Kidney tubule cell (primary cell): Measurements from ENCODE around the gene RALA.
"Not testable (repeated sequence)": the region's sequence is repeated elsewhere in the genome, so short reads cannot be mapped to it uniquely, and the experiment has no call there.

Experiments
- DNase-seq: peaks from one replicate; pipeline ENCODE4 v3.0.0-alpha.2; 2018; ENCODE audit warnings: low spot score

The RALA gene

DNA sequence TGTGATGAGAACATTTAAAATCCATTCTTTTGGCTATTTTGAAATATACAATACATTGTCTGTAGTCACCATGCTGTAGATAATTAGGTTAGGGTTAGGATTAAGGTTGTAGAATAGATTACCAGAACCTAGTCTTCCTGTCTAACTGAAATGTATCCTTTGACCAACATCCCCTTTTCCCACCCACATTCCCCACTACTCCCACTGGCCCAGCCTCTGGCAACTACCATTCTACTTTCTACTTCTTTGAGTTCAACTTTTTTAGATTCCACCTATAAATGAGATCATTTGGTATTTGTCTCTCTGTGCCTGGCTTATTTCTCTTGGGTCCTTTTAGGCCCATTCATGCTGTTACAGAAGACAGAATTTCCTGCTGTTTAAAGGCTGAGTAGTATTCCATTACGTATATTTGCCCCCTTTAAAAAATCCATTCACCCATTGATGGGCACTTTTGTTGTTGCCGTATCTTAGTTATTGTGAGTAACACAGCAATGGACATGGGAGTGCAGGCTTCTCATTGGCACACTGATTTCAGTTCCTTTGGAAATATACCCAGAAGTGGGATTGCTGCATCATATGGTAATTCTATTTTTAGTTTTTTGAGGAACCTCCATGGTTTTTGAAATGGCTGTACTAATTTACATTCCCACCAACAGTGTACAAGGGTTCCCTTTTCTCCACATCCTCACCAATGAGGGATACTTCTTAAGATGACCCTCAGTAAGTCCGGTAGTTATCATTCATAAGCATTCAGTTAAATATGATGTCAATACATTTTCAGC is 104.0 kb downstream of the RALA start:
- no peak for DNase-seq

DNA sequence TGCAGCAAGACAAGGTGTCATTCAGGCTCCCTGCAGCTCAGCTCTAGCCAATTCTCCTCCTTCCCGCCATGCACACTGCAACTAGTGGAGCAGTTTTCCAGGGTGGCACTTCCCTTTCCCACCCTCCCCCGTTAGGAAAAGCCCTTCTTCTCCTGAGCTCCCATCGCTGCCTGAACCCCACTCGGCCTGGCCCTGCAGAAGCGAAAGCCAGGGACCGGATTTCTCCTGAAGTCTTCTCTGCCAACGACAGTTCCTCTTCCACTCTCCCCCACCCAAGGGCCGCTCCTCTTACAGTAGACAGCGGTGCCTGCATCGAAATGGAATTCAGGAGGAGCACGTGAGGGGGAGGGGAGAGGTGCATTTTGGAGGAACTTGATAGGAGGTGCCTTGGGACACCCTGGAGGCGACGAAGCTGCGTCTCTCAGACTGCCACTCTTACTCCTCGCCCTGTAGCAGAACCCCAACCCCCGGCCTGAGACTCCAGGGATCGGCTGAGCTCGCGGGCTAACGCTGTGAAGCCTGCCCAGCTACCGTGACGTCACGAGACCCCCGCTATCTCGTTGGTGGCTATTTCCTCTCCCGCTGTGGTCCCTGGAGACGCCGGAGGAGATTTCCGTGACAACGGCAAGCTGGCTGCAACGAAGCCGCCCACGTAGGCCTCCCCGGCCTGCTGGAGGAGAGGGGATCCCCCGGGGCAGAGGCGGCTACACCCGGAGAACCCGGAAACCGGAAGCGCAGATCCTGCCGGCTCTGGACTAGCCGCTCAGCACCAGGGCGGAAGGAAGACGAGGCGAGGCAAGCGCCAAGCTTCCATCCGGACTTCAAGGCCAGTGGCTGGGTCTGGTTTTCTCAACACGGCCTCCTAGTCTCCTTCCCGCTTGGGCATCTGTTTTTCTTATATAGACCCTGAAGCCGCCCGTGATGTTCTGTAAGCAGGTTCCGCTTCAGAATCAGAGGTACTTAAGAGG is 109.7 kb downstream of the RALA start:
- DNase-seq: peak; percentile 99

- DNase-seq: peak; percentile 98
These were observed 110.7 kb downstream of the RALA start for GRCh38 chr7:39733881-39734632.

GRCh38 chr7:39734633-39735004 is 111.2 kb downstream of the RALA start:
- peak; percentile 73 for DNase-seq

DNA sequence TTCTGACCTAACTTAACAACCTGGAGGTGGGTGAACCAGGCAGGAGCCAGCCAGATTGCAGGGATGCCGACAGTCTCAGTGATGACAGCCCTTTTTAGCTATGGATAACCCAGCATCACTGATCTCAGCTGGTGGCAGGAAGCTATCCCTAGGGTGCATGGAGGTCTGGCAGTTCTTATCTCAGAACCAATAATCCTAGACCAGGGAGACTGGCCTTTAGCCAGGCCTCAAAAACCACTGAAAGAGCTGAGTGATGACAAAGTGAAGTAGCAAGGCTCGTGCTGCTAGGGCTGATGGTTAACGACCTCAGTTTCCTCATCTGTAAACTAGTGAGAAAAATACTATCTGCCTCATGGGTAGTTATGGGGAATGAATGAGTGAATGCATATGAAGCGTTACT is 112.5 kb downstream of the RALA start:
- DNase-seq: peak; percentile 46

GRCh38 chr7:39741942-39742623 is 118.7 kb downstream of the RALA start:
- DNase-seq: peak; percentile 64

DNA sequence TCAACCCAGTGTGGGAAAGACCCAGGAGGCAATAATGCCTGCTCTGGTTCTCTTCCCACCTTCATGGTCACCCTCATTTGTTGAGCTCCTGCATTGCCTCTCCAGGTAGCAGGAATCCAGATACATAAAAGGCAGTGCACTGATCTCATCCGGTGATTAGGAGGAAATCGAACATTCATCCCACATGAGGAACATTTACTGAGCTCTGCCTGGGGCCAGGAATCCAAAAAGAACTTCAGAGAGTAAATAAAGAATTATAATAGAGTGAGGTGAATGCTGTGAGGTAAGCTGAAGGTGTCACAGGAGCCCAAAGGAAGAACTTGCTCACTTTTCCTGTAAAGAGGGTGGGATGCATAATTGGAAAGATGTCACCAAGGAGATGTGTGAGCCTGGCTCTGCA is 121.2 kb downstream of the RALA start:
- DNase-seq: no peak

GRCh38 chr7:39745320-39745719 is 121.9 kb downstream of the RALA start:
- DNase-seq: no peak

- peak; percentile 82 for DNase-seq
These were observed 122.9 kb downstream of the RALA start for GRCh38 chr7:39746103-39746819.

GRCh38 chr7:39749177-39749576 is 125.8 kb downstream of the RALA start:
- peak; percentile 43 for DNase-seq

DNA sequence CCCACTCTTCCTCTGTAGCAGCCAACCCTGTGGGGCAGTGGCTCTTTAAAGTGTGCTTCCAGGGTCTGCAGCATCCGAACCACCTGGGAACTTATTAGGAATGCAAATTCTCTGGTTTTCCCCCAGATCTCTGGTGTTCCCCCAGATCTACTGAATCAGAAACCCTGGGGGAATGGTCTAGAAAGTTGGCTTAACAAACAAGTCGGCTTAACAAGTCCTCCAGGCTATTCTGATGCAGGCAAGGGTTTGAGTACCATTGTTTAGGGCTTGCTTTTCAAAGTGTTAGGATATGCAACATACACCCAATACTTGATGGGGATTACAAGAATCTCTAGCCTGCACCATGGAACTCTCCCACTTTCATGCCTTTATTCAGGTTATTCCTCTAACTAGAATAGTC is 126.3 kb downstream of the RALA start:
- no peak for DNase-seq

DNA sequence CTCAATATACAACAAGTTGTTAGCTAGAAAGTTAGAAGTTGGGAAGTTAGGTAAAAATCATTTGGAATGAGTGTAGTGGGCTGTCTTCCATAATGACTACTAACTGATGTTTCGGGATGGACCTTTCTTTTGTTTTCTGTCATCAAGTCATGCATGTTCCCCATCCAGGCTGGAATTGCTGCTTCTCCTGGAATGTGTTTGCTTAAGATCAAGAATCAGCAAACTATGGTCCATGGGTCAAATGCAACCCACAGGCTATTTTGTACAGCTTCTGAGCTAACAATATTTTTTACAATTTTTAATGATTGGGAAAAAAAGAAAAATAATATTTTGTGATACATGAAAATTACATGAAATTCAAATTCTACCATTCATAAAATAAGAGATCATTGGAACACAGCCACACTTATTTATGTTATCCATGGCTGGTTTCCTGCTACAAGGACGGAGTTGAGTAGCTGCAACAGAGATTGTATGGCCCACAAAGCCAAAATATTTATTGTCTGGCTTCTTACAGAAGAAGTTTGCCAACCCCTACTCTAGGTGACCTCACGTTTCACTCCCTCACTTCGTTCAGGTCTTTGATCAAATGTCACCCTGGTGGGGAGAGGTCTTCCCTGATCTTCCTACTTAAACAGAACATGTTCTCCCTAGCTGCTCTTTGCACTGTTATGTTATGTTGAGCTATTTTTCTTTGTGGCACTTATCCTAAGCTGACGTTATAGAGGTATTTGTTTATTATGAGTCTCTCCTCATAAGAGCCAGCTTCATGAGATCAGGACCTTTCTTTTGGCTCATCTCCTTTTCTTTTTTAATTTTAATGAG is 127.1 kb downstream of the RALA start:
- no peak for DNase-seq

- not testable (repeated sequence) for DNase-seq
These were observed 129.9 kb downstream of the RALA start for GRCh38 chr7:39753237-39753636.

- no peak for DNase-seq
These were observed 130.5 kb downstream of the RALA start for GRCh38 chr7:39753823-39754325.

DNA sequence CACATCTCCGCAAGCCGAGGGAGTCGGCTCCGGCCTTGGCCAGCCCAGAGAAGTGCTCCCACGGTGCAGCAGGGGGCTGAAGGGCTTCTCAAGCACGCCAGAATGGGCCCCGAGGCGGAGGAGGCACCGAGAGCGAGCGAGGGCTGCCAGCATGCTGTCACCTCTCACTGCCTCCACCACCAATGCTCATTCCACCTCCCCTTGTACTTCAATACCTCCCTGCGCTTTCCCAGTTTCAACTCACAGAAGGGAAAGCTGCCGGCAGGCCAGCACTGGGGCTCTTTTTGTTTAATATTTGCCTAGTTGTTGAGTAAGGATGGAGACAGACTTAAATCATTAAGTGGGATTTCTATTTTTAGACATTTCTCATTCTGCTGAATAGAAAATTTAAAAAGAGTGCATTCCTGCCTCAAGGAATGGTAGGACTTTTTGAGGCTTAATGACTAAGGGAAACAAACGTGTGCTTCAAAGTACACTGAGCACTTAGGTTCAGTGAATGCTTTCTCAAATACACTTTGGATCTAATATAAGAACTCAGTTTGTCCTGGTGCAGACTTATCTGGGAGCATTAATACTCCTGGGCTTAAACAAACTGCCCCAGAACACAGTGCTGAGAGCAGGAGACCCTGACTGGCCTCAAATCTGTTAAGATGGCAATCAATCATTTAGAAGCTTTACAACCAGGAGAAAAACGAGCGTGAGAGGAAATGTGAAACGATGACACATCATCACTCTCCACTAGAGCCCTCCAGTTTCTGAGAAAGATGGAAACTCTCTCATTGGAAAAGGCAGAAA is 131.2 kb downstream of the RALA start:
- peak; percentile 94 for DNase-seq

GRCh38 chr7:39757604-39758003 is 134.2 kb downstream of the RALA start:
- no peak for DNase-seq
